Endothelial cell of umbilical vein (primary cell): ENCODE results near the gene SLC36A2.

Experiments
- CTCF ChIP-seq, 2 donors: IDR thresholded peaks; 1 replicate in 1 of 2; 2 replicates in 1 of 2; pipeline ENCODE4 v1.5.1; 2011; ENCODE audit warnings: low read length in 2 of 2, mild to moderate bottlenecking in 2 of 2, moderate library complexity in 2 of 2, control low read depth in 1 of 2, inconsistent platforms in 1 of 2, low read depth in 1 of 2; ENCODE audit not compliant: insufficient read depth in 1 of 2; ENCODE audit errors: extremely low read depth in 1 of 2
- EZH2 ChIP-seq: IDR thresholded peaks from 2 replicates; pipeline ENCODE4 v1.6.1; 2012; ENCODE audit warnings: borderline replicate concordance, low read depth, mild to moderate bottlenecking, moderate library complexity, low read length, inconsistent platforms; ENCODE audit not compliant: severe bottlenecking
- GATA2 ChIP-seq: IDR thresholded peaks from 2 replicates; pipeline ENCODE4 v1.7.0; 2011; ENCODE audit warnings: low read depth, mild to moderate bottlenecking, moderate library complexity, mixed read lengths, low read length; ENCODE audit not compliant: insufficient read length, insufficient read depth
- POLR2A ChIP-seq: IDR thresholded peaks from 2 replicates; pipeline ENCODE4 v1.6.1; 2012; ENCODE audit warnings: low read depth, mild to moderate bottlenecking, control low read depth, low read length

- TF ChIP-seq CTCF (IDR thresholded peaks at IDR 0.05; ENCODE audit: extremely low read depth in 1 of 2, insufficient read depth in 1 of 2, low read depth in 1 of 2, low read length in 2 of 2) (no peak), EZH2 (no peak), POLR2A (no peak), GATA2 (no peak)
Observed at GRCh38 chr5:151317871-151318270, 29.5 kb downstream of the SLC36A2 start.
